A204.1 (cell line): Measurements from ENCODE around the gene XNDC1N.

Experiments
- FAIRE-seq: peaks from 2 replicates; lab custom pipeline; 2012; peaks lifted over from hg19 to GRCh38; lab: Jason Lieb, UNC

XNDC1N gene, protein sequence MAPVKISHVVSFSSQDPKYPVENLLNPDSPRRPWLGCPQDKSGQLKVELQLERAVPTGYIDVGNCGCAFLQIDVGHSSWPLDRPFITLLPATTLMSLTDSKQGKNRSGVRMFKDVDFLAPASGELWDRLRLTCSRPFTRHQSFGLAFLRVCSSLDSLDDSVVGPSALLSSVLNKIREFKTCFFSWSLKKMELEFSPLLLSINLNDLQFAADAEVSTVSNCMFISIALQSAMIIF

DNA sequence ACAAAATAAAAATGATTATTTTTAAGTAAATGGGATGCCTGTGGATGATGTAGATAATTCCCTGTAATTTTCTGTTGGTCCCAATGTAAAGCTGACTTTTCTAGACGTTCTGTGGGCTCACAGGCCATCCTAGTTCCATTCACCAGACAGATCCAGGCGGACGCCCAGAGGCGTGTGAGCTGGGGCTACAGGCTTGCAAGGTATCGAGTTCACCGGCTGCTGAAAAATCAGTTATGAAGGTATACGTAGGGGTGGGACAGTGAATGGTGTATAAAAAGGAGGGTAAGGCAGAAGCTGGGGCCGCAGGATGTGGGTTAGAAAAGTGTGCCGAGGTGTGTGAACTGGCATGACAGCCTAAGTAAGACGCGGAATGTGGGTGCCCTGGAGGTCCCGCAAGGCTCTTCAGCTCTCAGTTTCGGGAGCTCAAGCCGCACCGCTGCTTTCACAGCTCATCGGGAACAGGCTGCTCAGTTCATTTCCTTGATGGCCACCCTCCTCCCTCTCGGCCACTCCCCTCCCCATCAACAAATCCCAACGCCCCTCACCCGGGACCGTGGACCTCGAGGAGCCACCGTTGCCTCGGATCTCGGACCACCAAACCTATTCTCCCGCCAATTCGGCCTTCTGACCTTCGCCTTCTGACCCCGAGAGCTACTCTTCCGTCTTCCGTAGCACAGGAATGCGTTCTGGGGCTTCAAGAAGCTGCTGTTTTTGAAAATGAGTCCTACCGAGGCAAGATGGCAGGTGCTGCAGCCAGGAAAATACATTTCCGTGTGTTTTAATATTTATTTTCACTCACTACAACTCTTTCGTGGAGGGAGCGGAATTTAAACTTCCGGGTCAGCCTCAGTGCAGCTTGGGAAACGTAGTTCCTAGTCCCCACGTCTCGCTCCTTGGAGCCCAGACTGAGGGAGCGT is at the start of gene XNDC1N:
TSS of gene XNDC1N (minus strand) at position 775 of the 917 bp plus-strand sequence. CDS start 5,241 bp downstream, outside the sequence.
- no peak for FAIRE-seq

DNA sequence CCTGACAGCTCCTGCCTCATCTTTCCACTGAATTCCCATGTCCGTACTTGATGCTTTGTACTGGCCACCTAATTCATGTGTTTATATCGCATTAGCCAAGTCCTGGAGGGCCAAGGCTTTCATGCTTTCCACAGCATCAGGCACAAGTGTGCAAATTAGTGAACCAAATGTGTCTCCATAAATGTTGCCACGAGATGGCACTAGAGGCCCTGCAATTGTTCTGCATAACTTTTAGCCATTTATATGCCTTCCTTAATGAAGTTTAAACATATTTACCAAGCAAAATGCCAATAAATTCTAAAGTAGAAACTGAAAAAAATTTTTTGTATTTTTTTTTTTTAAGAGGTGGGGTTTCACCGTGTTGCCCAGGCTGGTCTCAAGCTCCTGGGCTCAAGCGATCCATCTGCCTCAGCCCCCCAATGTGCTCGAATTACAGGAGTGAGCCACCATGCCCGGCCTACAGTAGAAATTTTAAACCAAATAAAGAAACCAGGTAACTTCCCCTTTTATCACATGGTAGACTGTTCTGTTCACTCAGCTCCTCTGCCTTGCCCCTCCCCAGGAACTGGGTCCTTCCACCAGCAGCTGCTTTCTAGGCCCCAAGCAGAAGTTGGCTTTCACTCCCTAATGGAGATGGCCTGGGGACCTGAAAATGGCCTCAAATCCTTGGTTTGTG is 49.5 kb upstream of the XNDC1N start:
- FAIRE-seq, result peak; percentile 78

- FAIRE-seq, result no peak
These were observed 48.7 kb upstream of the XNDC1N start for GRCh38 chr11:71977090-71977489.

DNA sequence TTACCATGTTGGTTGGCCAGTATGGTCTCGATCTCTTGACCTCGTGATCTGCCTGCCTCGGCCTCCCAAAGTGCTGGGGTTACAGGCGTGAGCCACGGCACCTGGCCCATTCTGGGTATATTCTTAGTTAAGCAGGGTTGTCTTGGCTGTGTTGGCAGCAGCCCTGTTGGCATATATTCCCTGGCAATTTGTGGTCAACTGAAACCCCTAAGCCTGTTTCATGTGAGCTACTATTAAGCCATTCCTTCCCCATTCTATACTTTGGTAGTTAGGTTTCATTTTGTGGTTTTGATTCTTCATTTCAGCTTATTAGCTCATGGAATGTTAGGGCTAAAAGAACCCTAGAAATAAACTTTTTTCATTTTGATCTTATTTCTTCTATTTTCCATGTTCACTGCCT is 48.2 kb upstream of the XNDC1N start:
- no peak for FAIRE-seq

DNA sequence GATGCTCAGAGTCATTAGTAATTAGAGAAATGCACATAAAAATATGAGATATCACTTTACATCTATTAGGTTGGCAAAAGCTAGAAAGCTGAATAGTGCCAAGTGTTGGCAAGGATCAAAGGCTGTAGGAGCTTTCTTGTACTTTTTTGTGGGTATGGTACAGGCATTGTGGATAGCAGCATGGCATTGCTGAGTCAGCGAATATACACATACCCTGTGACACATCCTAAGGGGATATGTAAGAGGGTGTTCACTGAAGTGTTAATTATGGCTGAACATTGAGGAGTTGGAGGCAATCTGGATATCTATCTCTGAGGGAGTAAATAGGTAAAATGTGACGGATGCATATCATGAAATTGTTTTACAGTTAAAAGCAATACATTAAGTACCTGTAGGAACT is 43.3 kb upstream of the XNDC1N start:
- no peak for FAIRE-seq

- no peak for FAIRE-seq
These were observed 36.2 kb upstream of the XNDC1N start for GRCh38 chr11:71964641-71965040.

GRCh38 chr11:71963468-71963867 is 35.1 kb upstream of the XNDC1N start:
- no peak for FAIRE-seq

DNA sequence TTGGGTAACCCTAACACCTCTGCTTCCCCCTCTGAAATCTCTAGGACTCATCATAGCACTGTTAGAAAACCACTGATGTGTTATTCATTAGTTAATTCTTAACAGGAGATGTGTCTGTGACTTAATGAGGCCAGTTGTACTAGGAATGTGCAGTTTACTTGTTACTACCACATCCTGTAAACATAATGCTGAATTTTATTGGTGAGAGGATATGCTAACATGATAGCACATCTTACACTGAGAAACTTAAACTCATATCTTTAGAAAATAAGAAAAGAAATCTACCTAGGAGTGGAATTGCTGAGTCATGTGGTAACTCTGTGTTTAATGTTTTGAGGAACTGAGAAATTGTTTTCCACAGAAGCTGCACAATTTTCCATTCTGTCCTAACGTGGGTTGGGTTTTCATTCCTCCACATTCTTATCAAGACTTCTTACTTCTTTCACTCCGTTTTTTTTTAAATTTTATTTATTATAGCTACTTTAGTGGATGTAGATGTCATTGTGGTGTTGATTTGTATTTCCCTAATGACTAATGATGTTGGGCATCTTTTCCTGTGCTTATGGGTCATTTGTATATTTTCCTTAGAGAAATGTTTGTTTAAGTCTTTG is 34.1 kb upstream of the XNDC1N start:
- no peak for FAIRE-seq

- FAIRE-seq, result no peak
These were observed 27.6 kb upstream of the XNDC1N start for GRCh38 chr11:71955898-71956456.

GRCh38 chr11:71951741-71952310 is 23.4 kb upstream of the XNDC1N start:
- no peak for FAIRE-seq

GRCh38 chr11:71949034-71949433 is 20.6 kb upstream of the XNDC1N start:
- FAIRE-seq, result no peak

- no peak for FAIRE-seq
These were observed 20.1 kb upstream of the XNDC1N start for GRCh38 chr11:71948314-71949027.

DNA sequence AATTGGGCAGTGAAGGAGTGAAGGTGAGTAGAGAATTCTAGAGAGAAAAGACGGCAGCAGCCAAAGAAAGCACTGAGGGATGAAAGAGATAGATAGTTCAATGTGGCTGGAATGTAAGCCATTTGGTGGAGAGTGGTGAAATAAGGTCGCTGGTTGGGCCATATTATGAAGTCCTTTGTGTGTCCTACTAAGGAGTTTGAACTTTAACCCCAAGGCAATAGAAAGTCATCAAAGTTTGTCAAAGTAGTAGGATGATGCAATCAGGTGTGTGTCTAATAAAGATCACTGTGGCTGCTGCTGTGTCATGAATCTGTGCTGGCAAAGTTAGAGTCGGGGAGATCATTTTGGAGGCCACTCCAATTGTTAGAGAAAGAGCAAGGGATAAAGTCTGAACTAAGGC is 19.1 kb upstream of the XNDC1N start:
- FAIRE-seq, result no peak

- no peak for FAIRE-seq
These were observed 17.8 kb upstream of the XNDC1N start for GRCh38 chr11:71946144-71946571.

- no peak for FAIRE-seq
These were observed 12.3 kb upstream of the XNDC1N start for GRCh38 chr11:71940561-71941219.

DNA sequence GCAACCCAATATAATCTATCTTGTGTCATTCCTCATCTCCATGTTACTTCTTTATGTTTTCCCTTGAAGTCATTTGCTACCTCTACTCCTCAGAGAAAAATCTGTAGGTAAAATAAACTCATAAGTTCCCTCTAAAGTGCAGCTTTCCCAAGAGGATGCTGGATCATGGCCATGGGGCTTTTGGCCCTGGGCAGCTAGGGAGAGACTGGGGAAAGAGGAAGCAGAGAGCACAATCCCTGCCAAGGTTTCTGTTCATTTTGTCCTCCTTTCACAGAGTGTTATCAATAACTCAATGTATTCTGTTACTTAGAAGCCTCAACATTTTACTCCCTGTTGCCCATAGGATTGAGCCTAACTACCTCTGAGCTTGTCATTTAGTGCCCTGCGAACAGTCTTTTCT is 9.4 kb upstream of the XNDC1N start:
- no peak for FAIRE-seq

GRCh38 chr11:71936825-71937224 is 8.4 kb upstream of the XNDC1N start:
- no peak for FAIRE-seq

GRCh38 chr11:71935338-71935925 is 7.0 kb upstream of the XNDC1N start:
- FAIRE-seq, result no peak

- no peak for FAIRE-seq
These were observed 5.8 kb upstream of the XNDC1N start for GRCh38 chr11:71934213-71934612.
